Measurements from ENCODE around the gene TLK2. TPM values are rescaled to one million over a fixed set of nuclear protein-coding genes. Genes with fewer than 3 reads are reported as not detected.
"Not testable (repeated sequence)": the region's sequence is repeated elsewhere in the genome, so short reads cannot be mapped to it uniquely, and the experiment has no call there.

TLK2 gene
- total RNA-seq, 1 donor from 2014 or later = 27.4 TPM

GRCh38 chr17:62578757-62579487, 100.3 kb downstream of the TLK2 start:
- TF ChIP-seq CTCF (conservative IDR thresholded peaks at IDR 0.05; ENCODE audit: low read depth, low read length) = no peak
- no peak for DNase-seq (ENCODE audit: low read depth)
- H3K4me3 ChIP-seq (ENCODE audit: low read depth, low read length) = no peak overlapping the region

GRCh38 chr17:62580947-62581346, 102.3 kb downstream of the TLK2 start:
- no peak overlapping the region for H3K4me3 ChIP-seq (ENCODE audit: low read depth, low read length)
- no peak for TF ChIP-seq CTCF (conservative IDR thresholded peaks at IDR 0.05; ENCODE audit: low read depth, low read length)
- DNase-seq (ENCODE audit: low read depth) = no peak

GRCh38 chr17:62581764-62582163, 103.1 kb downstream of the TLK2 start:
- no peak for TF ChIP-seq CTCF (conservative IDR thresholded peaks at IDR 0.05; ENCODE audit: low read depth, low read length)
- no peak for DNase-seq (ENCODE audit: low read depth)
- no peak overlapping the region for H3K4me3 ChIP-seq (ENCODE audit: low read depth, low read length)

- no peak for TF ChIP-seq CTCF (conservative IDR thresholded peaks at IDR 0.05; ENCODE audit: low read depth, low read length)
- no peak overlapping the region for H3K4me3 ChIP-seq (ENCODE audit: low read depth, low read length)
- DNase-seq (ENCODE audit: low read depth) = no peak
These were observed 108.9 kb downstream of the TLK2 start for GRCh38 chr17:62587554-62587953.

- H3K4me3 ChIP-seq (ENCODE audit: low read depth, low read length) = no peak overlapping the region
- no peak for TF ChIP-seq CTCF (conservative IDR thresholded peaks at IDR 0.05; ENCODE audit: low read depth, low read length)
- no peak for DNase-seq (ENCODE audit: low read depth)
These were observed 109.5 kb downstream of the TLK2 start for GRCh38 chr17:62588109-62588508.

- no peak overlapping the region for H3K4me3 ChIP-seq (ENCODE audit: low read depth, low read length)
- TF ChIP-seq CTCF (conservative IDR thresholded peaks at IDR 0.05; ENCODE audit: low read depth, low read length) = no peak
- DNase-seq (ENCODE audit: low read depth) = no peak
These were observed 112.7 kb downstream of the TLK2 start for GRCh38 chr17:62591333-62591732.

- DNase-seq (ENCODE audit: low read depth); H3K4me3 ChIP-seq (ENCODE audit: low read depth, low read length): not testable (repeated sequence)
These were observed 113.2 kb downstream of the TLK2 start for GRCh38 chr17:62591822-62592221.

Data from epithelial cell of proximal tubule (primary cell).